Caco-2 (cell line): ENCODE measurements around the gene DIRAS1. TPM values are rescaled to one million over a fixed set of nuclear protein-coding genes. Genes with fewer than 3 reads are reported as not detected.

Experiments
- BruUV-seq: library from RNA; stranded (reverse); fragments of 400-500 nt; replicated peaks from 2 replicates; lab custom pipeline; 2021; lab: Mats Ljungman, UMichigan
- CTCF ChIA-PET: fragments of 300-600 bp; sonication (Branson Sonifier 250); formaldehyde crosslinking; loops from one replicate; lab custom pipeline; 2022; ENCODE audit warnings: antibody characterized with exemption; lab: Charles Lee
- POLR2A ChIA-PET: fragments of 300-600 bp; sonication (Branson Sonifier 250); formaldehyde crosslinking; loops from one replicate; lab custom pipeline; 2022; ENCODE audit warnings: antibody characterized with exemption; lab: Charles Lee
- DNase-seq, 2 experiments: peaks; one replicate each; pipeline versions ENCODE4 v3.0.0 to v3.0.0-alpha.2; 2020 to 2022
- H3K27me3 ChIP-seq: replicated peaks from 2 replicates; pipeline ENCODE4 v1.6.0; 2011; ENCODE audit warnings: low read length; ENCODE audit not compliant: control insufficient read depth, insufficient read depth
- H3K36me3 ChIP-seq: 2 replicates; pipeline ENCODE4 v1.5.1; 2011; ENCODE audit warnings: low read length; ENCODE audit not compliant: control insufficient read depth, insufficient read depth
- H3K4me1 ChIP-seq: fragments of 250-450 bp; sonication (Bioruptor Pico); 2 replicates; pipeline ENCODE4 v1.5.1; 2020; ENCODE audit warnings: mild to moderate bottlenecking
- H3K4me3 ChIP-seq: 2 replicates; pipeline ENCODE4 v1.5.1; 2011; ENCODE audit warnings: low read depth, mild to moderate bottlenecking, control low read depth, low read length
- H3K9me3 ChIP-seq: fragments of 250-450 bp; sonication (Bioruptor Pico); 2 replicates; pipeline ENCODE4 v1.5.1; 2020; ENCODE audit warnings: mild to moderate bottlenecking, moderate library complexity
- H3K27ac Mint-ChIP-seq: one replicate; pipeline ENCODE4 v1.8.0; 2022; ENCODE audit warnings: mixed read lengths; ENCODE audit not compliant: unreplicated experiment
- H3K27me3 Mint-ChIP-seq: one replicate; pipeline ENCODE4 v1.8.0; 2022; ENCODE audit warnings: mixed read lengths; ENCODE audit not compliant: insufficient read depth, unreplicated experiment
- H3K36me3 Mint-ChIP-seq: one replicate; pipeline ENCODE4 v1.8.0; 2022; ENCODE audit warnings: mild to moderate bottlenecking, mixed read lengths; ENCODE audit not compliant: insufficient read depth, unreplicated experiment
- H3K4me1 Mint-ChIP-seq: one replicate; pipeline ENCODE4 v1.8.0; 2022; ENCODE audit warnings: low read depth, mixed read lengths; ENCODE audit not compliant: unreplicated experiment
- H3K4me3 Mint-ChIP-seq: one replicate; pipeline ENCODE4 v1.8.0; 2022; ENCODE audit warnings: mild to moderate bottlenecking, moderate library complexity, mixed read lengths; ENCODE audit not compliant: unreplicated experiment
- H3K9me3 Mint-ChIP-seq: one replicate; pipeline ENCODE4 v1.8.0; 2022; ENCODE audit warnings: mixed read lengths; ENCODE audit not compliant: unreplicated experiment
- intact Hi-C: fragments of 100-400 bp; cut with micrococcal nuclease; formaldehyde crosslinking; loops from one replicate; pipeline ENCODE4 v1.10.0; 2022; ENCODE audit not compliant: unreplicated experiment
- total RNA-seq: library from RNA; stranded (reverse); gene quantifications from 2 replicates; pipeline ENCODE4 v1.2.3, GENCODE V29; 2022
- TF ChIP-seq, protein P1 (sequence below), 2 experiments: fragments of 200-600 bp in 1 of 2; IDR thresholded peaks; 1 replicate in 1 of 2; 2 replicates in 1 of 2; pipeline versions ENCODE4 v1.5.1 to v1.8.0; 2011 to 2022; ENCODE audit warnings: antibody characterized with exemption in 1 of 2, control low read depth in 1 of 2, inconsistent platforms in 1 of 2, low read depth in 1 of 2, low read length in 1 of 2, mild to moderate bottlenecking in 1 of 2, moderate library complexity in 1 of 2; ENCODE audit not compliant: insufficient read depth in 1 of 2, severe bottlenecking in 1 of 2, unreplicated experiment in 1 of 2

The DIRAS1 gene
- total RNA-seq, 1 experiment from 2014 or later, result 2.3 TPM

DNA sequence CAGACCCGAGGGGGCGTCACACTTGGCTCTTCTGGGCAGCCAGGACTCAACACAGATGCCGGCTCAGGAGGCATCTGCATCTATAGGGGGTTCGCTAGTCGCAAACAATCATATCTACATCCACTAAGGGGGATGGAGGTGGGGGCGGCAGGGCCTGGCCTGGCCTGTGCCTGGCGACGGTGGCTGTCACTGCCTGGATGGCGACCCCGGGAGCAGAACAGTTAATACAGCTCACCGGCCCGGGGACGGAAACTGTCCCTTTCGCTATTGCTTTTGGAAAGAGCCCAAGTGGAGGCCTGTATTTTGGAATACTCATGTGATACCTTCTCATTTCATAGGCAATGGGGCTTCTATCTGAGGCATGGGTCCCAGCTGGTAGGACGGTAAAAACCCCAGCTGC lies 44.2 kb upstream of the DIRAS1 start:
- DNase-seq, result no peak
- no peaks in the 10 kb centered on the region for H3K9me3 Mint-ChIP-seq
- no peaks in the 10 kb centered on the region for H3K9me3 ChIP-seq
- ChIA-PET CTCF (interaction anchor here (1.0 kb wide), 1 partner anchor 117 kb away, joined by 3 read pairs; no protein-coding TSS in a partner anchor), POLR2A (no interaction called here)
- intact Hi-C loops, result no loop called here
- TF ChIP-seq, protein P1, sequence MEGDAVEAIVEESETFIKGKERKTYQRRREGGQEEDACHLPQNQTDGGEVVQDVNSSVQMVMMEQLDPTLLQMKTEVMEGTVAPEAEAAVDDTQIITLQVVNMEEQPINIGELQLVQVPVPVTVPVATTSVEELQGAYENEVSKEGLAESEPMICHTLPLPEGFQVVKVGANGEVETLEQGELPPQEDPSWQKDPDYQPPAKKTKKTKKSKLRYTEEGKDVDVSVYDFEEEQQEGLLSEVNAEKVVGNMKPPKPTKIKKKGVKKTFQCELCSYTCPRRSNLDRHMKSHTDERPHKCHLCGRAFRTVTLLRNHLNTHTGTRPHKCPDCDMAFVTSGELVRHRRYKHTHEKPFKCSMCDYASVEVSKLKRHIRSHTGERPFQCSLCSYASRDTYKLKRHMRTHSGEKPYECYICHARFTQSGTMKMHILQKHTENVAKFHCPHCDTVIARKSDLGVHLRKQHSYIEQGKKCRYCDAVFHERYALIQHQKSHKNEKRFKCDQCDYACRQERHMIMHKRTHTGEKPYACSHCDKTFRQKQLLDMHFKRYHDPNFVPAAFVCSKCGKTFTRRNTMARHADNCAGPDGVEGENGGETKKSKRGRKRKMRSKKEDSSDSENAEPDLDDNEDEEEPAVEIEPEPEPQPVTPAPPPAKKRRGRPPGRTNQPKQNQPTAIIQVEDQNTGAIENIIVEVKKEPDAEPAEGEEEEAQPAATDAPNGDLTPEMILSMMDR (IDR thresholded peaks at IDR 0.05; ENCODE audit: insufficient read depth in 1 of 2, low read depth in 1 of 2, low read length in 1 of 2, severe bottlenecking in 1 of 2, unreplicated experiment in 1 of 2), result no peak
- H3K4me1 Mint-ChIP-seq, result no peaks in the 10 kb centered on the region
- H3K4me3 Mint-ChIP-seq, result no peak overlapping the region
- no peaks in the 10 kb centered on the region for H3K4me1 ChIP-seq
- H3K27ac Mint-ChIP-seq, result no peak overlapping the region
- no peaks in the 10 kb centered on the region for H3K27me3 ChIP-seq
- no peaks in the 10 kb centered on the region for H3K36me3 ChIP-seq
- H3K27me3 Mint-ChIP-seq, result no peaks in the 10 kb centered on the region
- peaks cover 64% of the 10 kb centered on the region for H3K36me3 Mint-ChIP-seq
- no peak overlapping the region for H3K4me3 ChIP-seq
- no TSS peak for BruUV-seq

DNA sequence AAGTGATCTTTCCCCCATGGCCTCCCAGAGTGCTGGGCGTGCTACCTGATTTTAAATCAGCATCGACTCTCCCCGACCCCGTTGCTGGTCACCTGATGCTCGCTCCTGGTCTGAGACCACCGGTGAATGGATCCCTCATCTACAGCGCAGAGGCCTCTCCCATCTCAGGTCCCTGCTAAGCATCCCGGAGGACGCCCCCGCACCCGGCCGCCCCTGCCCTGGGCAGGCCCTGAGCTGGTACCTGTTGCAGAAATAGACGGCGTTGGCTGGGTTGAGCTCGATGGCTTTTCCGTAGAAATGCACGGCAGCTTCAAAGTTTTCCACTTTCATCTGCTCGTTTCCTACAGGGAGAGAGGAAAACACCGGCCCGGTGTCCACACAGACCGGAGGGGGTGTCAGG lies 43.8 kb upstream of the DIRAS1 start:
- Mint-ChIP-seq H3K36me3 (peaks cover 68% of the 10 kb centered on the region), H3K4me1 (no peaks in the 10 kb centered on the region), H3K27me3 (no peaks in the 10 kb centered on the region), H3K9me3 (no peaks in the 10 kb centered on the region), H3K4me3 (no peak overlapping the region), H3K27ac (no peak overlapping the region)
- Histone ChIP-seq H3K4me3 (no peak overlapping the region), H3K27me3 (no peaks in the 10 kb centered on the region), H3K4me1 (no peaks in the 10 kb centered on the region), H3K9me3 (no peaks in the 10 kb centered on the region), H3K36me3 (no peaks in the 10 kb centered on the region)
- TF ChIP-seq, protein P1 (IDR thresholded peaks at IDR 0.05; ENCODE audit: insufficient read depth in 1 of 2, low read depth in 1 of 2, low read length in 1 of 2, severe bottlenecking in 1 of 2, unreplicated experiment in 1 of 2), result no peak
- intact Hi-C loops, result no loop called here
- DNase-seq, result no peak
- CTCF ChIA-PET, result interaction anchor here (1.0 kb wide), 1 partner anchor 117 kb away, joined by 3 read pairs; no protein-coding TSS in a partner anchor
- POLR2A ChIA-PET, result no interaction called here
- no TSS peak for BruUV-seq

DNA sequence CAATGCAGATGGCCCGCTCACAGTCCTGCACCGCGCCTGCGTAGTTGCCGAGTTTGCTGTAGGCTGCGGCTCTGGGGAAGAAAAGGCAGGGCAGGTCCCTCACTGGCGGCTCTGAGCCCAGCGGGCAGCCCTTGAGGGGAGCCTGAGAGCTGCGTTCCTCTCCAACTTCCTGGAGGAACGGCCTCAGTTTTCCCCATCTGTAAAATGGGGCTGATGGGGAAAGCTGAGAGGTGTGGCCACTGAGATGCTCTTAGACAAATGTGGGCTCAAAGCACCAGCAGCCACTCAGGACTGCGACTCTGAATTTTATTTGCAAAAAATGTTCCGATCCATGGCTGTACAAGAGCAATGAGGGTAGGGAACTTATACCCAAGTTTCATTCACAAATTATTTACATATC lies 42.5 kb upstream of the DIRAS1 start:
- no peaks in the 10 kb centered on the region for H3K36me3 ChIP-seq
- no peaks in the 10 kb centered on the region for H3K9me3 ChIP-seq
- Mint-ChIP-seq H3K9me3 (no peaks in the 10 kb centered on the region), H3K4me1 (no peaks in the 10 kb centered on the region), H3K4me3 (no peak overlapping the region), H3K36me3 (peaks cover 77% of the 10 kb centered on the region), H3K27ac (no peak overlapping the region), H3K27me3 (no peaks in the 10 kb centered on the region)
- no peaks in the 10 kb centered on the region for H3K27me3 ChIP-seq
- H3K4me1 ChIP-seq, result no peaks in the 10 kb centered on the region
- TF ChIP-seq, protein P1 (IDR thresholded peaks at IDR 0.05; ENCODE audit: insufficient read depth in 1 of 2, low read depth in 1 of 2, low read length in 1 of 2, severe bottlenecking in 1 of 2, unreplicated experiment in 1 of 2), result no peak
- no peak overlapping the region for H3K4me3 ChIP-seq
- intact Hi-C loops, result no loop called here
- no peak for DNase-seq
- BruUV-seq, result no TSS peak
- CTCF ChIA-PET, result no interaction called here
- POLR2A ChIA-PET, result no interaction called here
